K562 (cell line): ENCODE results near the gene FFAR1. TPM values are rescaled to one million over a fixed set of nuclear protein-coding genes. Genes with fewer than 3 reads are reported as not detected.

ENCODE experiments used
- ATAC-seq: fragments of 200-7000 bp; cut with Tn5 transposase; 3 replicates; pipeline ENCODE4 v1.9.1; 2020; ENCODE audit warnings: moderate library complexity
- BruUV-seq: library from RNA; stranded (reverse); fragments of 400-500 nt; replicated peaks from 2 replicates; lab custom pipeline; 2021; lab: Mats Ljungman, UMichigan
- CTCF ChIA-PET: fragments of 300-600 bp; formaldehyde crosslinking; extraction: SDS; loops from one replicate; lab custom pipeline; 2021; ENCODE audit warnings: low intra/inter-chr PET ratio; lab: Yijun Ruan, JAX
- POLR2A ChIA-PET: fragments of 300-600, 350-650 bp; sonication (Branson Sonifier 250); formaldehyde crosslinking; extraction: SDS; loops from one replicate; lab custom pipeline; 2021; ENCODE audit warnings: antibody characterized with exemption, inconsistent platforms; lab: Yijun Ruan, JAX
- DNase-seq, 4 experiments: peaks; one replicate each; pipeline versions ENCODE4 v3.0.0 to v3.0.0-alpha.2; 2011 to 2018; ENCODE audit warnings: low spot score in 3 of 4, mixed read lengths in 3 of 4; ENCODE audit errors: extremely low read depth in 1 of 4
- FAIRE-seq: peaks from 2 replicates; lab custom pipeline; 2011; peaks lifted over from hg19 to GRCh38; lab: Jason Lieb, UNC
- H2AFZ ChIP-seq: 2 replicates; pipeline ENCODE4 v1.6.0; 2011; ENCODE audit warnings: low read depth, low read length, control low read depth, inconsistent platforms
- H3K27ac ChIP-seq: fragments of 200-600 bp; 3 replicates; pipeline ENCODE4 v1.8.0; 2011; ENCODE audit warnings: low read depth, mild to moderate bottlenecking, control low read depth, inconsistent platforms, low read length, moderate library complexity, mixed read lengths; ENCODE audit errors: extremely low read depth
- H3K27me3 ChIP-seq, 2 experiments: fragments of 300-600 bp in 1 of 2; 2 replicates in 1 of 2; 3 replicates in 1 of 2; pipeline versions ENCODE4 v1.6.0 to v1.8.0; 2011; ENCODE audit warnings: inconsistent platforms in 2 of 2, low read length in 2 of 2, mild to moderate bottlenecking in 1 of 2, mixed read lengths in 1 of 2, moderate library complexity in 1 of 2; ENCODE audit not compliant: control insufficient read depth in 2 of 2, insufficient read depth in 2 of 2
- H3K36me3 ChIP-seq: fragments of 300-600 bp; 3 replicates; pipeline ENCODE4 v1.8.0; 2011; ENCODE audit warnings: mild to moderate bottlenecking, low read length, inconsistent platforms; ENCODE audit not compliant: control insufficient read depth, insufficient read depth
- H3K4me1 ChIP-seq, 2 experiments: fragments of 200-600 bp in 1 of 2; replicated peaks in 1 of 2; 2 replicates in 1 of 2; 3 replicates in 1 of 2; pipeline versions ENCODE4 v1.5.1 to v1.8.0; 2011; ENCODE audit warnings: inconsistent platforms in 2 of 2, low read length in 2 of 2, mild to moderate bottlenecking in 1 of 2, mixed read lengths in 1 of 2, moderate library complexity in 1 of 2; ENCODE audit not compliant: control insufficient read depth in 2 of 2, insufficient read depth in 2 of 2
- H3K4me2 ChIP-seq: 2 replicates; pipeline ENCODE4 v1.6.1; 2011; ENCODE audit warnings: low read length, control low read depth, inconsistent platforms, mixed read lengths; ENCODE audit not compliant: insufficient read depth
- H3K4me3 ChIP-seq: fragments of 200-600 bp; sonication (generic), shearing (Covaris generic); 2 replicates; pipeline ENCODE4 v1.5.1; 2016; ENCODE audit warnings: control low read depth, inconsistent platforms
- H3K79me2 ChIP-seq: fragments of 200-600 bp; 3 replicates; pipeline ENCODE4 v1.8.0; 2011; ENCODE audit warnings: low read length, inconsistent platforms; ENCODE audit not compliant: control insufficient read depth, insufficient read depth
- H3K9ac ChIP-seq, 2 experiments: 2 replicates each; pipeline versions ENCODE4 v1.6.0 to v1.6.1; 2011; ENCODE audit warnings: low read depth in 2 of 2, low read length in 2 of 2, control low read depth in 1 of 2, inconsistent platforms in 1 of 2, mild to moderate bottlenecking in 1 of 2, mixed read lengths in 1 of 2; ENCODE audit not compliant: insufficient read depth in 1 of 2
- H3K9me1 ChIP-seq: one replicate; pipeline ENCODE4 v1.6.0; 2011; ENCODE audit warnings: inconsistent platforms, mild to moderate bottlenecking, low read length, moderate library complexity; ENCODE audit not compliant: control insufficient read depth, insufficient read depth
- H3K9me3 ChIP-seq: replicated peaks from 2 replicates; pipeline ENCODE4 v1.5.1; 2011; ENCODE audit warnings: low read depth, low read length, inconsistent platforms; ENCODE audit not compliant: control insufficient read depth, insufficient read depth
- H4K20me1 ChIP-seq: replicated peaks from 2 replicates; pipeline ENCODE4 v1.6.1; 2011; ENCODE audit warnings: low read length, inconsistent platforms, mixed read lengths; ENCODE audit not compliant: control insufficient read depth, insufficient read depth
- ASH1L ChIP-seq: fragments of 450-650 bp; IDR thresholded peaks from 2 replicates; pipeline ENCODE4 v1.6.1; 2018; ENCODE audit warnings: borderline replicate concordance, mild to moderate bottlenecking, low read depth; ENCODE audit not compliant: partially characterized antibody
- CBX1 ChIP-seq: sonication (generic); IDR thresholded peaks from 2 replicates; pipeline ENCODE4 v1.6.1; 2016; ENCODE audit warnings: antibody characterized with exemption, low read depth, mild to moderate bottlenecking
- CC2D1A ChIP-seq: fragments of 450-650 bp; IDR thresholded peaks from 2 replicates; pipeline ENCODE4 v1.6.1; 2017; ENCODE audit warnings: mild to moderate bottlenecking
- E2F4 ChIP-seq: sonication (generic); formaldehyde crosslinking; IDR thresholded peaks from 2 replicates; pipeline ENCODE4 v1.8.0; 2022; ENCODE audit warnings: mild to moderate bottlenecking, low read depth, missing genetic modification reagents
- NEUROD1 ChIP-seq: fragments of 150-350 bp; IDR thresholded peaks from 2 replicates; pipeline ENCODE4 v1.6.1; 2014; ENCODE audit warnings: borderline replicate concordance, low read length, low read depth; ENCODE audit not compliant: partially characterized antibody
- POLR2AphosphoS5 ChIP-seq: IDR thresholded peaks from 2 replicates; pipeline ENCODE4 v1.6.1; 2011; ENCODE audit warnings: mild to moderate bottlenecking, low read depth, low read length, moderate library complexity; ENCODE audit not compliant: control insufficient read depth, insufficient read depth
- SFPQ ChIP-seq: fragments of 200-400 bp; formaldehyde crosslinking; IDR thresholded peaks from 2 replicates; pipeline ENCODE4 v1.6.1; 2017; ENCODE audit warnings: mild to moderate bottlenecking, low read depth, low read length, moderate library complexity
- TEAD4 ChIP-seq, 2 experiments: sonication (generic) in 1 of 2; formaldehyde crosslinking in 1 of 2; IDR thresholded peaks; 2 replicates each; pipeline versions ENCODE4 v1.6.1 to v1.8.0; 2012 to 2022; ENCODE audit warnings: borderline replicate concordance in 1 of 2, inconsistent platforms in 1 of 2, low read length in 1 of 2, mild to moderate bottlenecking in 1 of 2, missing genetic modification reagents in 1 of 2
- TRIM28 ChIP-seq: fragments of 450-650 bp; IDR thresholded peaks from 2 replicates; pipeline ENCODE4 v1.6.1; 2017
- ZNF282 ChIP-seq: sonication (generic); formaldehyde crosslinking; IDR thresholded peaks from 2 replicates; pipeline ENCODE4 v1.8.1; 2023; ENCODE audit warnings: missing genetic modification reagents
- ZNF324 ChIP-seq: fragments of 250-450 bp; sonication (Bioruptor Pico); IDR thresholded peaks from 2 replicates; pipeline ENCODE4 v1.4.0; 2020; ENCODE audit warnings: mild to moderate bottlenecking
- ZNF449 ChIP-seq: fragments of 250-450 bp; sonication (Bioruptor Pico); IDR thresholded peaks from 2 replicates; pipeline ENCODE4 v1.8.0; 2022; ENCODE audit warnings: moderate library complexity, mild to moderate bottlenecking, inconsistent platforms
- WGBS: fragments of 100-300 bp; shearing (Covaris generic); methylation state at CpG from one replicate; pipeline ENCODE4 v1.1.6; 2016; ENCODE audit warnings: low coverage, mixed read lengths; ENCODE audit not compliant: insufficient coverage; ENCODE audit errors: missing lambda C conversion rate; 5-methylcytosine and 5-hydroxymethylcytosine counted together
- in situ Hi-C: fragments of 300-500 bp; cut with MboI; formaldehyde crosslinking; loops from 4 replicates; pipeline ENCODE4 v1.15.0; 2018; ENCODE audit warnings: inconsistent platforms, mixed read lengths
- intact Hi-C: fragments of 100-400 bp; cut with micrococcal nuclease; formaldehyde crosslinking; loops from 2 replicates; pipeline ENCODE4 v1.14.2; 2022
- polyA plus RNA-seq, 8 experiments: library from polyadenylated mRNA; depleted of rRNA in 4 of 8; stranded (reverse) in 5 of 8; unstranded in 3 of 8; fragments of >200 nt; fragmentation: Nextera tagmentation in 2 of 8; fragmentation: Illumina TruSeq in 1 of 8; extraction: Ambion mirVana in 2 of 8; extraction: Trizol in 1 of 8; gene quantifications; 2 replicates each; pipeline versions ENCODE4 v1.2.1 to v1.2.3, GENCODE V29; 2011 to 2014; ENCODE audit warnings: inconsistent platforms in 1 of 8, missing spikeins in 1 of 8
- total RNA-seq, 7 experiments: library from RNA; depleted of rRNA in 6 of 7; stranded (reverse); fragments of >200 nt in 6 of 7; fragmentation: Illumina TruSeq in 2 of 7; extraction: Trizol in 2 of 7; gene quantifications; 2 replicates each; pipeline versions ENCODE4 v1.2.1 to v1.2.3, GENCODE V29; 2011 to 2021; ENCODE audit warnings: low replicate concordance in 1 of 7

FFAR1 gene
- total and polyA plus RNA-seq, 9 of the 15 experiments (the other 6 are each of a cell fraction or from before 2014, with no cell fraction given): not detected

GRCh38 chr19:35375505-35376307 lies 28.0 kb downstream of the FFAR1 start (continued):
- no peak for TF ChIP-seq ZNF324 (CRISPR knock-in tag)
- TF ChIP-seq TRIM28: no peak

GRCh38 chr19:35377656-35378055 lies 30.0 kb downstream of the FFAR1 start:
- in situ Hi-C loops: no loop called here
- H3K27ac ChIP-seq: no peak overlapping the region
- H3K4me1 ChIP-seq: peaks cover 23 to 34% of the 10 kb centered on the region in 2 experiments; a peak in 4 of 5 replicates
- no peaks in the 10 kb centered on the region for H3K36me3 ChIP-seq
- H4K20me1 ChIP-seq: no peaks in the 10 kb centered on the region
- ChIA-PET POLR2A (interaction anchor here (0.6 to 1.4 kb wide), 4 partner anchors 12 to 16 kb away, joined by 3 to 4 read pairs (median 3); no protein-coding TSS in a partner anchor), CTCF (no interaction called here)
- H3K27me3 ChIP-seq: peaks cover 0 to 2% of the 10 kb centered on the region in 2 experiments; a peak in 1 of 5 replicates
- DNase-seq (no peak), ATAC-seq (no peak), FAIRE-seq (no peak)
- no peaks in the 10 kb centered on the region for H3K79me2 ChIP-seq
- no peak overlapping the region for H3K4me3 ChIP-seq
- WGBS: 50% methylated on average over 1 of the region's 1 CpG
- no peaks in the 10 kb centered on the region for H3K9me3 ChIP-seq
- BruUV-seq: no TSS peak
- no peak overlapping the region for H3K4me2 ChIP-seq
- no peaks in the 10 kb centered on the region for H3K9me1 ChIP-seq
- H2AFZ ChIP-seq: no peak overlapping the region
- TF ChIP-seq ZNF449 (no peak), TEAD4 (IDR thresholded peaks at IDR 0.05; ENCODE audit: low read length) (no peak), TEAD4 (CRISPR knock-in tag; IDR thresholded peaks at IDR 0.05; ENCODE audit: borderline replicate concordance) (no peak), ZNF282 (CRISPR knock-in tag) (no peak), SFPQ (no peak), E2F4 (no peak), CC2D1A (no peak), CBX1 (no peak), POLR2AphosphoS5 (no peak), NEUROD1 (no peak), ASH1L (no peak)
- no peak overlapping the region for H3K9ac ChIP-seq
- intact Hi-C loops: no loop called here
